AG20443 (cell line): ENCODE results near the gene BTBD16.

Source experiments
- DNase-seq: peaks from one replicate; pipeline ENCODE4 v3.0.0; 2012; ENCODE audit warnings: low spot score, mixed read lengths

Gene BTBD16

GRCh38 chr10:122316224-122316884 is 45.3 kb downstream of the BTBD16 start:
- DNase-seq: no peak

GRCh38 chr10:122321960-122322359 is 50.9 kb downstream of the BTBD16 start:
- no peak for DNase-seq

- no peak for DNase-seq
Measured at GRCh38 chr10:122323189-122323588, 52.1 kb downstream of the BTBD16 start.

DNA sequence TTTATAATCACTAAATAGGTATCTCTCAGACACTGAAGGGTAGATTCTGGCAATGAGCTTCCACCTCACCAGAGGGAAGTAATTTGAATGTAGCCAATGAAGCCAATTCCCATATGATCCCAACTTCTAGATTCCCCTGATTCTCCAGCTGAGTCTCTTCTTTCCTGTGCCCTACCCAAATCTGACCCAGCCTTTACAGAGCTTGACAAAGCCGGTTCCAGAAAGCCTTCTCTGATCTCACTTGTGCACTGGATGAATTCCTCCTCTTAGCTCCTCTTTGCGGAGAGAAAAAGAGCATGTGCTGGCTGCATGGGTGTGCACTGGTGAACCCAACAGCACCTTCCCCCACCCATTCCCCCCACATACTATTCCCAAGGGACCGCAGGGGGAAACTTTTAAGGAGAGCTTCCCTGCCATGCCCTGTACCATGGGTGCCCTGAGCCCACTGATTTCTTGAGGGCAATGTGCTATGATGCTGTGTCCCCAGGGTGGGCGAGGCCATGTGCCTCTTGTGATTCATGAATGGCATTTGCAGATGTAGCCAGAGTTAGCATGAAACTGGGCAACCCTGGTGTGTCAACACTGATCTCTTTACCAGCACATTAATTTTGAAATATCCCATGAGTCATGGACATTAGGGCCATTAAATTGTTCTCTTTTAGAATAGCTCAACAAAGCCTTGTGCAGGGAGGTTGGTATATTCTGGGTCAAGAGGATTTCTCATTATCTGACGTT is 53.0 kb downstream of the BTBD16 start:
- peak; percentile 67 for DNase-seq

- DNase-seq: no peak
Measured at GRCh38 chr10:122325235-122325634, 54.1 kb downstream of the BTBD16 start.

DNA sequence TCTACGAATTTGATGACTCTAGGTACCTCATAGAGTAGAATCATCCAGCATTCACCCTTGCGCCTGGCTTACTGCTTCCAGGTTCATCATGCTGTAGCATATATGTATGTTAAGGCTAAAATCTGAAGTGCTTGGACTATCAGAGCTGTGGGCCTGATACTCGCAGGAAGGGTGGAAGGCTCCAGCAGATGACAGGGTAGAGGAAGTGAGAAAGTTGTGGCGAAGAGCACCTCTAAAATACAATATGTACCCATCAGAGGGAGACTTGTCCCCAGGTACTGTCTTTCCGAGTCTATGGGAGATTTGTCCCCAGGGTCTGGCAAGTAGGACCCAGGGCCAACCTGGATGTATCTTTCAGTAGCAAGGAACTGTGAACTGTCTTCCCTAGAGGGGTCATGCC is 55.3 kb downstream of the BTBD16 start:
- no peak for DNase-seq

DNA sequence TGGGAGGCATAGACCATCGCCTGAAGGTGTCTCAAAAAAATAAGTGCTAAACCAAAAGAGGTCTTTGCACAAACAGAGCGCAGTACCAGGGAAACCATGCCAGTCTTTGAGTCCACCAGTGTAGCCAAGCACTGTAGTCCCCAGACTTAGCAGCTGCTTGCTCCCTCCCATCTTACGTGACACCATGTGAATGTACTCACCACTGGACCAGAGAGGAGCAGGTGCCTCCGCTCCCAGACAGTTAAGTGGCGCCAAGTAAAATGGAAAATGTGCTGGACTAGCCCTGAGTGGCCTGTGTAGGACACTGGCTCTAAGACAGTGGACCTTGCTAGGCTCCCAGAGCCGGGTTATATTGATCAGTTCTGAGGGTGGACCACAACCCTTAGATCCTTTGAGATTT is 55.7 kb downstream of the BTBD16 start:
- DNase-seq: no peak

GRCh38 chr10:122327237-122328206 is 56.4 kb downstream of the BTBD16 start:
- no peak for DNase-seq

- no peak for DNase-seq
Measured at GRCh38 chr10:122328676-122329075, 57.6 kb downstream of the BTBD16 start.

DNA sequence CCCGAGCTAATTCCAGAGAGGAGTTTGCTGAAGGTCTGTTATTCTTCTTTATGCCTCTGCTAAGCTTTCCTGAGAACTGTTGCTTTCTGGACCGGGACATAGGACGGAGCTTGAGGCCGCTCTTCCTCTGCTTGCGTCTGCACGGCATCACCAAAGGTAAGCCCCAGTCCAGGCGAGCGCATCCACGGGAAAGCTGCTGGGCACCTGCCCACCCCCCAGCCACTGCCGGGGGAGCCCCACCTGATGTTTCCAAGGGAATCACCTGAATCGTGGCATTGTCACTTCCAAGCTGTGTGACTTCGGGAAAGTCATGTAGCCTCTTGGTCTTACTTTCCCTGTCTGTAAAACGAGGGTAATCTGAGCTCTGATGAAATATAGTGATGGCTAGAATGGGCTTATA is 58.3 kb downstream of the BTBD16 start:
- DNase-seq: no peak

DNA sequence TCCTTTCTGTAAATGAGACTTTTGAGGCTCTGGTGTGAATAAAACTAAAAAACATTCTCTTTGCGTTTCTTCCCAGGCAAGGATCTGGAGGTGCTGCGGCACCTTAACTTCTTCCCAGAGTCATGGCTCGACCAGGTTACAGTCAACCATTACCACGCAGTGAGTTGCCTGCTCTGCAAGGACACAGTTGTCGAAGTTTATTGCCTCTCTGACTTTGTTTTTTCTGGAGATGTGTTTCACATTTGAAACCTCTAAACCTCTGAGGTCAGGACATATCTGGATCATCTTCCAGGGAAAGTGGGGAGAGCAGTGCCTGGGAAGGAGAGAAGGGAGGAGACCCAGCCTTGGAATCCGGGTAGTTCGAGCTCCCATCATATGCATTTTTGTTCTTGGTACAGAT is 60.0 kb downstream of the BTBD16 start:
- no peak for DNase-seq

GRCh38 chr10:122331615-122332446 is 60.7 kb downstream of the BTBD16 start:
- DNase-seq: no peak

- DNase-seq: no peak
Measured at GRCh38 chr10:122333037-122333436, 61.9 kb downstream of the BTBD16 start.

DNA sequence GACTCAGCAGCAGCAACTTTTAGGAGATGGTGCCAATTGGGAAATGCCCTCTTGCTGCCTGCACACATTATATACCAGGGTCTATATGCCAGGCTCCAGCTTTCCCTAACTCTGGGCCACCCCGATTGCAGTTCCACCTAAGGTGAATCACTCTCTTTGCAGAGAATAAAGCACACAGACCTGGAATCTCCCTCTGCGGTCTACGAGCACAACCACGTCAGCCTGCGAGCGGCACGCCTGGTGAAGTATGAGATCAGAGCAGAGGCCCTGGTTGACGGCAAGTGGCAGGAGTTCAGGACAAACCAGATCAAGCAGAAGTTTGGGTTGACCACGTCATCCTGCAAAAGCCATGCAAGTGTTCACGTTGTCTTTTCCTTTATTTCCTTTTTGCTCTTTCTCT is 65.2 kb downstream of the BTBD16 start:
- DNase-seq: no peak

DNA sequence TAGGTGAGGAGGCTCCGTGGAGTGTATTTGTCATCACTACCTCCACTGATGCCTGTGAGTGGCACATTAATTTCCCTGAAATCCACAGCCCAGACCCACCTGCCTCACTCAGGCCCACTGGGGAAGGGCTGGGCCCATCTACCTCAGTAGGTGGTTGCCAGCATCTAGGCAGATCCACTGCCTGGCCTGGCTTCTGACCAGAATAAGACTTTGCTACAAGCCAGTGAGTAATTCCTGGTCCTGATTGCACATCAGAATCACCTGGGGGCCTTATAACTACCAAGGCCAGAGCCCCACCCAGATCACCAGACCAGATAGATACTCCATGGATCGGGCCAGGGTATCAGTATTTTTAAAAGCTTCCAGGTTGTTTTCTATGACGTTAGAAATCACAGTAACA is 65.9 kb downstream of the BTBD16 start:
- no peak for DNase-seq

- no peak for DNase-seq
Measured at GRCh38 chr10:122338609-122339441, 67.7 kb downstream of the BTBD16 start.

DNA sequence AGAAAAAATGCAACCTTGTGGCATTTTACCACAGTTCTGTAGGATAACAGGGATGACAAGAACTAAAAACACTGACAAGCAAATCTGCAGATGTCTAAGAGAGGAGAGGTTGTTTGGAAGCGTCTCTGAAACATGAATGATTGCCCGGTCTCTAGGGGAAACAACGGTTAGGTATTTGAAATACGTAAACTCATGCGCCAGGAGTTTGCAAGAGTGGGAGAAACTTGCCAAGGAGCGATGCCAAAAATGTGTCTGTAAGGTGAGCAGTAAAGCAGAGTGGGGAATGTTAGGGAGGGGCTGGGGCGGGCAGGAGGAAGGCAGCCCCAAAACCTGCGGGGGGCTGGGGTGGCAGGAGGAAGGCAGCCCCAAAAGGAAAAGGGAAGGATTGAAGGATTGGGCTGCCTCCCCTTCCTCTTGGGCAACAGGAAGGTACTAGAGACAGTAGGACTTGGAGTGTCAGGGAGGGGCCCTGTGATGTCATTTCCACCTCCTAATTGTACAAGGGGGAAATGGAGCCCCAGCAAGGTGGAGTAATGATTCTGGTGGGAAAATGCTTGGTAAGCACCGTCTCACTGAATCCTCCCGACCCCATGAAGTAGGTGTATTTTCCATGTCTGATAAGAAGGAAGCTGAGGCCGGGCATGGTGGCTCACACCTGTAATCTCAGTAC is 70.2 kb downstream of the BTBD16 start:
- no peak for DNase-seq

DNA sequence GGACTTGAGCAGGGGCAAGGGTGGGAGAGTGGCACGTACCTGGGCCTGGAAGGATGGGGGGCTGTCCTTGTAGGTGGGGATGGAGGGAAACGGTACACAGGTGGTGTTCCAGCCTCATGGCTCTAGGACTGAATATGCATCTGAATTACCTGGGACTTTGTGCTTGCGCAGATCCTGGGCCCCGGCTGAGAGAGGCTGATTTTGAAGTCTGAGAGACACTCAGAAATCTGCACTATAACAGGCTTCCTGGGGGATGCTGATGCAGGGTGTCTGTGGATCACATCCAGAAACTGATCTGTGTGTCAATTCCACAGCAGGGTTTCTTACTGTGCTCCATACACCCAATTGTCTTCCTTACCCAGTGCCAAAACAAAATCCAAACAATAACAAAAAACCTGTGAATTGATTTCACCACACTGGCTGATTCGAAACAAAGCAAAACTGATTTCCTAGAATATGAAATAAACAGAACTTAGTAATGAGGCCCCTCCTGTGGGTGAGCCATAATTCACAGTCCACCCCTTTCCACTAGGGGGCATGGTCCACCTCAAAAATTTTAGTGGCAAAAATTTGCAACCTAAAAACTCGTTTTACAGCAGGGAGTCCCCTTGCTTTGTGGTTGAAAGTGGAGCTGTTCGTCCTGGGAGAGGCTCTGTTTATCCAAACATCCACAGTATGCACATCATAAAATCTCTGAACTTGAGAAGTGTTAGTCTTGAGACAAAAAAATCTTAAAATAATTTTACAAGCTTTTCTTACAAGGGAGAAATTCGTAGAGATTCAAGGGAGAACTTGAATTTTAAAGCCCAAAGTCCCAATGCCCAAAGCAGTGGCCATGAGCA is 71.4 kb downstream of the BTBD16 start:
- peak; percentile 81 for DNase-seq

- DNase-seq: no peak
Measured at GRCh38 chr10:122343135-122343800, 72.2 kb downstream of the BTBD16 start.
